GM18868 (cell line): ENCODE results near the gene SAXO2.
"Not testable (repeated sequence)": the region's sequence is repeated elsewhere in the genome, so short reads cannot be mapped to it uniquely, and the experiment has no call there.

ENCODE experiments used
- ATAC-seq: cut with Tn5 transposase; IDR thresholded peaks from one replicate; pipeline ENCODE4 v1.9.1; 2021; ENCODE audit warnings: mild to moderate bottlenecking, moderate library complexity; ENCODE audit not compliant: unreplicated experiment

Gene SAXO2

DNA sequence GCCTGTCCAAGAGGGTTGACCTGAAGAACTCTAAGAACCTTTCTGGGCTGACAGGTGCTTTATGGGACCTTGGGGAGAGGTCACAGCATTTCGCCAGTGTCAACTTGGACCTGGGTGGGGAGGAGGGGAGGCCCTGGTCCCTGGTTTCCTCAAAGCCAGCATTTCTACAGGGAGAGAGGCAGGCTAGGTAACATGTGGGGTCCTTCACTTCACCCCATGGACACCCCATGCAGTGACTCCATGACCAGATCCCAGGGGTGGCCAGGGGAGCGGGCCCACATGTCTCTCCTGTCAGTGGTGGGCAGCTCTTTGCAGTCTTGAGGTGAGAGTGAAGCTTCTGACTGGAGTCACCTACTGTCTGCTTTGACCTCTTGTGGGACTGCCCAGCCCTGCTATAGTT, 50.8 kb downstream of the SAXO2 start:
- ATAC-seq: no peak

DNA sequence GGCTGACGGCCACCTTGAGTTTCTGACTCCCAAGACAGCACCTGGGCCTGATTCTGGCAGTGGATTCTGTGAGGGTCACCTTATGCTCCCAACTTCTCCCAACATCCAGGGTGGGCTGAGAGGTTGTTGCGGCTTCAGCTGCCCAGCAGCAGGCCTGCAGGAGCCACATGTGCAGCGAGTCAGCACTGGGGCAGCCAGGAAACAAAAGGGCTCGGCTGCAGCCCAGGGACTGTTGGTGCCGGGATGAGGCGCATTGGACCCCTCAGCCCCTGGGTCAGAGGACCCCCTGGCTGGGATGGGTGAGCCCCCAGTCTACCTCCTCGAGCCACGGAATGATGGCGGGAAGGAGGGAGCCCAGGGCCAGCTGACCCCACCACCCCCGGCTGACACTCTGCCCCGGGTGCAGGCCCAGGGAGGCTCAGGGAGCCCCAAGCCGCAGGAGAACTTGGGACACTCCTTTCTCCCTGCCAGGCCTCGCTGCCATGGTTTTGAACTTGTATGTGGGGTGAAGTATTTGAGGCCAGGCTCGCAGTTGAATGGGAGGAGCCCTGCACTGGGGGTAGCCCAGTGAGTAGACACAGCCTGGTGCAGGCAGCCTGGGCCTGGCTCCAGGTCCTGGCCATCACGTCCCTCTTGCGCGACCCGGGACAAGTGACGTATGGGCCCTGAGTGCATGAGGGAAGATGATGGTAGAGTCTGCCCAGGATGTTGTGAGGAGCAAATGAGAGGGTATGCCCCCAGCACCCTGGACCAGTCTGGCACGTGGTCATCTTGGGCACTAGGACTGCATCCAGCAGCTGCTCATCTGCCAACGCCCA, 51.5 kb downstream of the SAXO2 start:
- not testable (repeated sequence) for ATAC-seq

DNA sequence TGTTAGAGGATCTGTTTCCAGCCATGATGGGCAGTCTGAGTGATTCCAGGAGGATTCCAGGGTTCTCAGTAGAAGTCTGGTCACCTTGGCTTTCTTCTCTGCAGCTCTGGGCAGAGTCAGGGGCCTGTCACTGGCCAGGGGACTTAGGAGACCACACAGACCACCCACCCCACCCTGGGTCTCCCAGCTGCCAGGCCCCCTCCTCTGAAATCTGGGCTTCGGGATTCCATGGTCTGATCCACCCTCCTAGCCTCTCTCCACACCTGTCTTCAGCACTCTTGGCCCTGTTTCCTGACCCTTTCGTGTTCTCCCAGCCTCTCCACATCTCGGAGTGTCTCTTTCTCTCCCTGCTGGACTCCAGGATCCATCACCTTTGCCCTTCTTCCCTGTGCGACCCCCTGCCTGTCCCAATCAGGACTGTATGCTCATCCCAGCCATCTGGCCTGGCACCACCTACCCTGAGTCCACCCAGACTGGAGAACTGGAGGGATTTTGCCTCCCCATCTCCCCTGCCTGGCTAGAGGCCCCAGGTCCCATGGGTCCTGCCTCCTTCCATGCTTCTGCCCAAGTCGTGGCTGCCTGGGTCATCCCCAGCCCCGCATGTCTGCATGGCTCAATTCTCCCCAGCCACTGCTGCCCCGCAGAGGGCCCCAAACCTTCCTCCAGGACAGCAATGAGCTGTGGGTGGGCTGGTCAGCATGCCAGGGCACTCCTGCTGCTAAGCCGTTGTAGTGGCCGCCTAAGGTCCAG, 52.3 kb downstream of the SAXO2 start:
- no peak for ATAC-seq

DNA sequence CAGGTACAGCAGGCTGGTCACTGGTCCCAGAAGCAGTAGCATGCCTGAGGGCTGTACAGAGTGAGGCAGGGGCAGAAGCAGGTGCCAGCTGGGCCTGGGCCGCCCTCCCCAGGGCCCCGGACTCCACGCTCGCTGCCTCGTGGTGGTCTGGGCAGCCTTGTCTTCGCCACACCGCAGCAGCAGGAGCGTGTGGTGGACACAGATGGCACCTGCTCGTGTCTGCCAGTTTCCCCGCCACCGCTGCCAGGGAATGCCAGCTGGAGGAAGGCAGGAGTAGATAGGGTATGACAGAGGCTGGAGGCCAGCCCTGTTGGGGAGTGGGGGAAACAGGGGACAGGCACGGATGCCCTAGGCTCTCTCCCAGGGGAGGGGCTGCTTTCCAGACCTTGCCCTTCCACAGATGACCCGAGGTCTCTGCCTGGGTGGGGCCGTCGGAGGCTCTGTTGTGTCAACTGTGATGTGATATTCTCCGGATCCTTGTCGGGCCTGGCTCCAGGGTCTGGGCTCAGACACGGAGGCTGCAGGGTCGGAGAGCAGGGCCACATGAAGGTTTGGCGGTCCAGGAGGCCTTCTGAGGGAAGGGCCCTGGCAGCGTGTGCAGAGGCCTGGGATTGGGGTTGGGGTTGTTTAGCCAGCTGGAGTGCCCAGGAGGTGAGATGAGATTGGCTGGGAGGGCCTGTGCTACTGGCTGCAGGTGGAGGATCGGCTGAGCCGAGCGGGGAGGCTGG, 53.1 kb downstream of the SAXO2 start:
- ATAC-seq: no peak

GRCh38 chr15:82316247-82317090, 53.9 kb downstream of the SAXO2 start:
- ATAC-seq: not testable (repeated sequence)

GRCh38 chr15:82317091-82317489, 54.5 kb downstream of the SAXO2 start:
- ATAC-seq: no peak

DNA sequence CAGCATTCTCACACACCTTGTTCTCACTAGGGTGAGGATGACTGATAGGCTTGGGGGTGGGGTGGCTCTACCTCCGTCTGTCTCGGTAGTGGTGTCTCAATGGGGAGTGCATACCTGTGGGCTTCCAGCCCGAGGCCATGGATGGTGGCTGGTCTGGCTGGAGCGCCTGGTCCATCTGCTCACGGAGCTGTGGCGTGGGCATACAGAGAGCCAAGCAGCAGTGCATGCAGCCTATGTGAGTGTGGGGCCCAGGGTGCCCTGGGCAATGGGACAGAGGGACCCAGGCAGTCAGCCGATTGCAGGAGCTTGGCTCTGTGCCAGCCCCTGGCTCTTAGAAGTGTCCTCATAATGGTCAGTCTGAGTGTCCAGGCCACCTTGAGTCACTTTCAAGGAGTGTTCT, 54.9 kb downstream of the SAXO2 start:
- ATAC-seq: not testable (repeated sequence)

- not testable (repeated sequence) for ATAC-seq
These were observed 55.7 kb downstream of the SAXO2 start for GRCh38 chr15:82318281-82318680.

- not testable (repeated sequence) for ATAC-seq
These were observed 57.1 kb downstream of the SAXO2 start for GRCh38 chr15:82319522-82320278.

DNA sequence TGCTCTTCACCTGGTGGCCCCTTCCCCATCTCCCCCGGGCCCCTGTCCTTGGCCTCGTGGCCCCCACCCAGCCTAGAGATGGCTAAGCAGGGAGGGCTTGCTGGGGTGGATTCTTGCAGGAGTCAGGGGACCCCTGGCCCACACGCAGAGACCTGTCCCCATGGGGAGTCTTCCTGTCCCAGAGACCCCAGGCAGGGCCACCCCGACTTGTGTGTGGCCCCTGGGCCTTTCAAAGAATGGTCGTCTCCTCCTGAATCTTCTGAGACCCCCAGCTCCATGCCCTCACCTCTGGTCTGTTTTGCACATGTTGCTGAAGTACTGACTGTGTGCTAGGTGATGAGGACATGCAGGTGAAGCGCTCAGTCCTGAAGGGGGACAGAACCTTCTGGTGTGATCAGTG, 58.2 kb downstream of the SAXO2 start:
- ATAC-seq: not testable (repeated sequence)

DNA sequence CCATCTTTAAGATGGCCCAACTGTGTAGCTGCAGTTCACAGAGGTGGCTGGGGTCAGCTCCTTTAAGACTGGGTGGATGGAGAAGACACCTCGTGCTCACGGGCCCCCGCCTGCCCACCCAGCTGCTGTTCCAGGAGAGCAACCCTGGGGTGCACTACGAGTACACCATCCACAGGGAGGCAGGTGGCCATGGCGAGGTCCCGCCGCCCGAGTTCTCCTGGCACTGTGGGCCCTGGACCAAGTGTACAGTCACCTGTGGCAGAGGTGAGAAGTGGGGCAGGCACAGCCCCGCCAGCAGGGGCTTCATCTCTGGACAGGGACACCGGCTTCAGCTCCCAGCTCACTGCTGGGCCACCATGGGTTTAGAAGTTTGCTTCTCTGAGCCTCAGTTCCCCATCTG, 59.9 kb downstream of the SAXO2 start:
- not testable (repeated sequence) for ATAC-seq

GRCh38 chr15:82324831-82325230, 62.2 kb downstream of the SAXO2 start:
- ATAC-seq: not testable (repeated sequence)

GRCh38 chr15:82325646-82326045, 63.0 kb downstream of the SAXO2 start:
- ATAC-seq: not testable (repeated sequence)

GRCh38 chr15:82326896-82327295, 64.3 kb downstream of the SAXO2 start:
- ATAC-seq: not testable (repeated sequence)

- ATAC-seq: not testable (repeated sequence)
These were observed 64.8 kb downstream of the SAXO2 start for GRCh38 chr15:82327372-82327771.

DNA sequence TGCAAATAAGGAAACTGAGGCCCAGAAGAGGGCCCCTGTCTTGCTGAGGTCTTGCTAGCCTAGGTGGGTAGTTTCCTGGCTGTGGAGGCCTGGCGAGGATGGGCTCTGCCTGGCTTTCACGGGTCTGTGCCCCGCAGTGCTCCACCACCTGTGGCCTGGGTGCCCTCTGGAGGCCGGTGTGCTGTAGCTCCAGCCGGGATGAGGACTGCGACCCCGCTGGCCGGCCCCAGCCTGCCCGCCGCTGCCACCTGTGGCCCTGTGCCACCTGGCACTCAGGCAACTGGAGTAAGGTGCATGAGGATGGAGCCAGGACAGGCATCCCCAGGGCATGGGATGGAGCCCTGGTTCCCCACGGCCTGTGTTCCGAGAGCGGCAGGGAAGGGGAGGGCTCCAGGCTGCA, 66.4 kb downstream of the SAXO2 start:
- ATAC-seq: not testable (repeated sequence)

DNA sequence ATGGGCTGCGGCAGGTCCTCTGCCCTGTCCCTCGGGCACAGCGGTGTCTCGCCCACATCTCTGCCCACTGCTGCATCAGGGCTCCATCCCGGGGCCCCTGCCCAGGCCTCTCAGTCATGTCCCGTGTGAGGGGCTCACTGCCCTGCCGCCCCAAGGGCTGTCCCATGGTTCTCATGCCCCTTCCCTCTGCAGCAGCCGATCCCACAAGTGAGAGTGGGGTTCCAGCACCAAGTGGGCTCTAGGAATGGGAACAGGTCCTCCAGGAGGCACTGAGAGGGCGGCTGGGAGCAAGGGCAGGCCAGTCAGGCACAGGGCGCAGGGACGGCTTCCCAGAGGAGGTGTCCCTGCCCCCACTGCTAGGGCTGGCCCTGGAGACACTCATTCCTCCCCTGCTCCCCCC, 68.3 kb downstream of the SAXO2 start:
- ATAC-seq: not testable (repeated sequence)

DNA sequence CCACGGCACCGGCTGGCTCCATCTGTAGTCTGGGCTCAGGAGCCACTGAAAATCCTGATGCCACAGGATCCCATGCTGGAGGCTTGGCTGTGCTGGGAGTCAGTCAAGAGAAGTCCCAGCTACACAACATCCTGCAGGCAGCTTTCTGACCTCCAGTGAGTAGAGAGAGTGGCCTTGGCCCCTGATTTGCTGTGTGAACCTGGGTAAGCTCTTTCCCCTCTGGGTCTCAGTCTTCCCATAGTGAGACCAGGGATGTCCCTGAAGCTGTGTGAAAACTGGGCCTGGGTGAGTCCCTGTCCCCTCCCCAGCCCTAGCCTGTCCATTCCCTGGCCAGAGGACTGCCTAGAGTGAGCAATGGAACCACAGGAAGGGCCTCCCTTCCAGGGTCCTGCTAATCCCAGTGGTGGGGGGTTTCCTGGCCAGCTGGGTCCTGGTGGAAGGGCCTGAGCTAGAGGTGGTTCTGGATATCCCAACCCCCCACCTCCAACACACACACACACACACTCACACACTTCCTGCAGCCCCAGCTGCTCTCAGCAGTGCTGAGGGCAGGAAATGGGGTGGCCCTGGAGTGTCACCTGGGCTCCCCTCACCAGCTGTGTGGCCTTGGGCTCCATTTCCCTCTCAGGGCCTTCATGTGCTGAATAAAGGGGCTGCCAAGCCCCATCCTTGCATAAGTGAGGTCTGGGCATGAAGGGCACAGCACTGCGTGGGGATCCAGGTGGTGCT, 69.1 kb downstream of the SAXO2 start:
- ATAC-seq: peak; percentile 50
